Cortex of kidney (tissue), 1 donor: Measurements from ENCODE around the gene DDRGK1.

Experiments used
- DNase-seq: peaks from one replicate; lab custom pipeline; 2025; lab: John Stamatoyannopoulos, UW

DDRGK1 gene

GRCh38 chr20:3204124-3204794, at the start of gene DDRGK1:
Gene DDRGK1 (minus strand): TSS chr20:3204682. CDS start chr20:3204627, 55 bp downstream.
- no peak for DNase-seq

GRCh38 chr20:3251806-3252205, 47.3 kb upstream of the DDRGK1 start:
- DNase-seq, result no peak

- no peak for DNase-seq
These were observed 45.6 kb upstream of the DDRGK1 start for GRCh38 chr20:3250091-3250504.

GRCh38 chr20:3248993-3249347, 44.5 kb upstream of the DDRGK1 start:
- no peak for DNase-seq

GRCh38 chr20:3248167-3248992, 43.9 kb upstream of the DDRGK1 start:
- DNase-seq, result no peak

- DNase-seq, result no peak
These were observed 43.2 kb upstream of the DDRGK1 start for GRCh38 chr20:3247638-3248037.

GRCh38 chr20:3246682-3247081, 42.2 kb upstream of the DDRGK1 start:
- DNase-seq, result no peak

GRCh38 chr20:3245711-3246110, 41.2 kb upstream of the DDRGK1 start:
- no peak for DNase-seq

- no peak for DNase-seq
These were observed 40.7 kb upstream of the DDRGK1 start for GRCh38 chr20:3245156-3245555.

GRCh38 chr20:3244613-3245012, 40.1 kb upstream of the DDRGK1 start:
- no peak for DNase-seq

GRCh38 chr20:3243718-3244358, 39.4 kb upstream of the DDRGK1 start:
- no peak for DNase-seq

- no peak for DNase-seq
These were observed 37.8 kb upstream of the DDRGK1 start for GRCh38 chr20:3242172-3242692.

- no peak for DNase-seq
These were observed 36.4 kb upstream of the DDRGK1 start for GRCh38 chr20:3240776-3241363.

GRCh38 chr20:3239867-3240775, 35.6 kb upstream of the DDRGK1 start:
- no peak for DNase-seq

- no peak for DNase-seq
These were observed 34.8 kb upstream of the DDRGK1 start, which contains the start of gene SLC4A11 for GRCh38 chr20:3239026-3239866. Gene SLC4A11 (minus strand): TSS chr20:3239190. CDS start chr20:3239137, 53 bp downstream.

GRCh38 chr20:3238616-3239025, 34.1 kb upstream of the DDRGK1 start:
- no peak for DNase-seq

GRCh38 chr20:3237958-3238615, 33.6 kb upstream of the DDRGK1 start:
- no peak for DNase-seq

- no peak for DNase-seq
These were observed 32.8 kb upstream of the DDRGK1 start for GRCh38 chr20:3237011-3237957.
